Neural cell (in vitro differentiated cells): ENCODE results near the gene USP2. TPM values are rescaled to one million over a fixed set of nuclear protein-coding genes. Genes with fewer than 3 reads are reported as not detected.

ENCODE experiments used
- H2AFZ ChIP-seq: fragments of 200-600, 300-800 bp; sonication (generic), shearing (Covaris generic); 2 replicates; pipeline ENCODE4 v1.6.0; 2014; ENCODE audit warnings: low read depth, mild to moderate bottlenecking, antibody characterized with exemption, low read length, moderate library complexity
- H3F3A ChIP-seq: fragments of 200-600 bp; shearing (Covaris generic); 2 replicates; pipeline ENCODE4 v1.6.1; 2016; ENCODE audit warnings: mild to moderate bottlenecking, moderate library complexity, mixed read lengths, antibody characterized with exemption, low read length; ENCODE audit not compliant: insufficient read depth, poor library complexity, severe bottlenecking
- H3K27ac ChIP-seq: fragments of 200-600, 300-800 bp; sonication (generic), shearing (Covaris generic); 2 replicates; pipeline ENCODE4 v1.5.1; 2014; ENCODE audit warnings: mild to moderate bottlenecking, low read length, moderate library complexity
- H3K27me3 ChIP-seq: fragments of 300-800, 200-600 bp; sonication (generic), shearing (Covaris generic); 2 replicates; pipeline ENCODE4 v1.6.0; 2014; ENCODE audit warnings: mild to moderate bottlenecking, low read depth, low read length, moderate library complexity; ENCODE audit not compliant: insufficient read depth
- H3K36me3 ChIP-seq: fragments of 300-800, 200-600 bp; sonication (generic), shearing (Covaris generic); 2 replicates; pipeline ENCODE4 v1.5.1; 2014; ENCODE audit warnings: mild to moderate bottlenecking, antibody characterized with exemption, low read length, moderate library complexity; ENCODE audit not compliant: insufficient read depth
- H3K4me2 ChIP-seq: fragments of 300-800, 200-600 bp; sonication (generic), shearing (Covaris generic); 2 replicates; pipeline ENCODE4 v1.6.0; 2014; ENCODE audit warnings: mild to moderate bottlenecking, low read length
- H3K4me3 ChIP-seq: fragments of 300-800, 200-600 bp; sonication (generic), shearing (Covaris generic); 2 replicates; pipeline ENCODE4 v1.5.1; 2014; ENCODE audit warnings: mild to moderate bottlenecking, low read length, moderate library complexity
- H3K79me2 ChIP-seq: fragments of 200-600 bp; shearing (Covaris generic); replicated peaks from 2 replicates; pipeline ENCODE4 v1.6.0; 2014; ENCODE audit warnings: mild to moderate bottlenecking, low read length, moderate library complexity; ENCODE audit not compliant: insufficient read depth
- H3K9ac ChIP-seq: fragments of 300-800, 200-600 bp; sonication (generic), shearing (Covaris generic); 2 replicates; pipeline ENCODE4 v1.6.1; 2016; ENCODE audit warnings: mild to moderate bottlenecking, low read length, mixed read lengths
- H3K9me2 ChIP-seq: fragments of 200-600 bp; shearing (Covaris generic); 2 replicates; pipeline ENCODE4 v1.6.1; 2016; ENCODE audit warnings: mild to moderate bottlenecking, low read length, mixed read lengths; ENCODE audit not compliant: insufficient read depth
- H3K9me3 ChIP-seq: fragments of 200-600, 300-800 bp; sonication (generic), shearing (Covaris generic); 2 replicates; pipeline ENCODE4 v1.6.1; 2016; ENCODE audit warnings: mild to moderate bottlenecking, mixed run types, low read length, moderate library complexity, mixed read lengths
- H4K20me1 ChIP-seq: fragments of 200-600 bp; shearing (Covaris generic); 2 replicates; pipeline ENCODE4 v1.6.1; 2016; ENCODE audit warnings: mild to moderate bottlenecking, mixed run types; ENCODE audit not compliant: insufficient read depth
- EP300 ChIP-seq: fragments of 450-650 bp; conservative IDR thresholded peaks from 2 replicates; pipeline ENCODE4 v1.6.1; 2014; ENCODE audit warnings: antibody characterized with exemption, mild to moderate bottlenecking, moderate library complexity; ENCODE audit not compliant: poor library complexity, severe bottlenecking
- EZH2 ChIP-seq: fragments of 200-600, 300-800 bp; shearing (Covaris generic), sonication (generic); IDR thresholded peaks from 2 replicates; pipeline ENCODE4 v1.6.1; 2014; ENCODE audit warnings: antibody characterized with exemption, low read length, borderline replicate concordance, mild to moderate bottlenecking; ENCODE audit not compliant: insufficient read depth, poor library complexity, severe bottlenecking
- MXI1 ChIP-seq: fragments of 450-650 bp; conservative IDR thresholded peaks from 2 replicates; pipeline ENCODE4 v1.6.1; 2014; ENCODE audit warnings: antibody characterized with exemption, mild to moderate bottlenecking; ENCODE audit not compliant: poor library complexity, severe bottlenecking
- POLR2AphosphoS5 ChIP-seq: IDR thresholded peaks from 2 replicates; pipeline ENCODE4 v1.6.1; 2012
- RAD21 ChIP-seq: fragments of 450-650 bp; conservative IDR thresholded peaks from 2 replicates; pipeline ENCODE4 v1.6.1; 2014; ENCODE audit warnings: antibody characterized with exemption, mild to moderate bottlenecking, moderate library complexity
- REST ChIP-seq: IDR thresholded peaks from 2 replicates; pipeline ENCODE4 v1.6.1; 2012; ENCODE audit warnings: borderline replicate concordance
- SMC3 ChIP-seq: fragments of 450-650 bp; conservative IDR thresholded peaks from 2 replicates; pipeline ENCODE4 v1.6.1; 2014; ENCODE audit warnings: antibody characterized with exemption, mild to moderate bottlenecking, moderate library complexity; ENCODE audit not compliant: poor library complexity
- TAF1 ChIP-seq: IDR thresholded peaks from 2 replicates; pipeline ENCODE4 v1.6.1; 2012; ENCODE audit warnings: low read depth
- polyA plus RNA-seq: library from polyadenylated mRNA; depleted of rRNA; stranded (reverse); fragments of >200 nt; gene quantifications from 2 replicates; pipeline ENCODE4 v1.2.3, GENCODE V29; 2014
- TF ChIP-seq, protein P1 (sequence below): fragments of 450-650 bp; IDR thresholded peaks from 2 replicates; pipeline ENCODE4 v1.5.1; 2014; ENCODE audit warnings: antibody characterized with exemption, mild to moderate bottlenecking, moderate library complexity; ENCODE audit not compliant: poor library complexity, severe bottlenecking

Gene USP2
- polyA plus RNA-seq, 1 donor from 2014 or later, result 0.59 TPM

GRCh38 chr11:119382101-119382500 is 611 bp upstream of the USP2 start:
- peak overlapping the region; percentile 64 for H3K4me2 ChIP-seq
- no peak overlapping the region for H2AFZ ChIP-seq
- H3K36me3 ChIP-seq, result no peaks in the 10 kb centered on the region
- no peaks in the 10 kb centered on the region for H3K9me3 ChIP-seq
- H3K9me2 ChIP-seq, result no peaks in the 10 kb centered on the region
- H4K20me1 ChIP-seq, result no peaks in the 10 kb centered on the region
- TF ChIP-seq TAF1 (no peak), SMC3 (no peak), EZH2 (no peak), POLR2AphosphoS5 (no peak), RAD21 (no peak), MXI1 (no peak), EP300 (no peak), REST (no peak)
- TF ChIP-seq, protein P1, sequence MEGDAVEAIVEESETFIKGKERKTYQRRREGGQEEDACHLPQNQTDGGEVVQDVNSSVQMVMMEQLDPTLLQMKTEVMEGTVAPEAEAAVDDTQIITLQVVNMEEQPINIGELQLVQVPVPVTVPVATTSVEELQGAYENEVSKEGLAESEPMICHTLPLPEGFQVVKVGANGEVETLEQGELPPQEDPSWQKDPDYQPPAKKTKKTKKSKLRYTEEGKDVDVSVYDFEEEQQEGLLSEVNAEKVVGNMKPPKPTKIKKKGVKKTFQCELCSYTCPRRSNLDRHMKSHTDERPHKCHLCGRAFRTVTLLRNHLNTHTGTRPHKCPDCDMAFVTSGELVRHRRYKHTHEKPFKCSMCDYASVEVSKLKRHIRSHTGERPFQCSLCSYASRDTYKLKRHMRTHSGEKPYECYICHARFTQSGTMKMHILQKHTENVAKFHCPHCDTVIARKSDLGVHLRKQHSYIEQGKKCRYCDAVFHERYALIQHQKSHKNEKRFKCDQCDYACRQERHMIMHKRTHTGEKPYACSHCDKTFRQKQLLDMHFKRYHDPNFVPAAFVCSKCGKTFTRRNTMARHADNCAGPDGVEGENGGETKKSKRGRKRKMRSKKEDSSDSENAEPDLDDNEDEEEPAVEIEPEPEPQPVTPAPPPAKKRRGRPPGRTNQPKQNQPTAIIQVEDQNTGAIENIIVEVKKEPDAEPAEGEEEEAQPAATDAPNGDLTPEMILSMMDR, result no peak
- H3F3A ChIP-seq, result no peaks in the 10 kb centered on the region
- no peak overlapping the region for H3K27ac ChIP-seq
- H3K79me2 ChIP-seq, result no peaks in the 10 kb centered on the region
- H3K9ac ChIP-seq, result no peak overlapping the region
- peak overlapping the region; percentile 74 for H3K4me3 ChIP-seq
- peaks cover 13% of the 10 kb centered on the region for H3K27me3 ChIP-seq

DNA sequence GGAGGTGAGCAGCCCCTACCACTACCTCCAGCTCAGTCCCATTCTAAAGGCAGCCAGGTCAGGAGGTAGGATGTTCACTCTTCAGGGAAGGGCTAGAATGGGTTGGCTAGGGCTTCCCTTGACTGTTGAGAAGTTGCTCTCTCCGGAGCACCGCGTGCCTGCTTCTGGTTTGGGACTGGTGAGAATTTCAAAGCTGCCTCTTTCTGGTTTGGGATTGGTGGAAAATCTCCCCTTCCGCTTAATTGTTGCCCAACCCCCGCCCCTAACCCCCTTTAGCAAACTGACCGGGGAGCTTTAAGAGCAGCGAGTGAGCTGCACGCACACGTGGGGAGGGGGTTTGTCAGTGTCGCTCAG is 686 bp downstream of the USP2 start:
- Histone ChIP-seq H3F3A (no peaks in the 10 kb centered on the region), H3K27me3 (peaks cover 13% of the 10 kb centered on the region), H4K20me1 (no peaks in the 10 kb centered on the region), H3K9ac (peak overlapping the region; percentile 63), H3K79me2 (no peaks in the 10 kb centered on the region), H3K4me2 (peak overlapping the region; percentile 95), H3K4me3 (peak overlapping the region; percentile 74), H3K9me3 (no peaks in the 10 kb centered on the region), H3K27ac (no peak overlapping the region), H2AFZ (no peak overlapping the region), H3K9me2 (no peaks in the 10 kb centered on the region), H3K36me3 (no peaks in the 10 kb centered on the region)
- no peak for TF ChIP-seq EP300
- no peak for TF ChIP-seq POLR2AphosphoS5
- TF ChIP-seq, protein P1, result no peak
- no peak for TF ChIP-seq SMC3
- TF ChIP-seq EZH2, result no peak
- no peak for TF ChIP-seq REST
- no peak for TF ChIP-seq MXI1
- no peak for TF ChIP-seq TAF1
- no peak for TF ChIP-seq RAD21
